Kidney tubule cell (primary cell): ENCODE measurements around the gene OR51D1.

Source experiments
- DNase-seq: peaks from one replicate; pipeline ENCODE4 v3.0.0-alpha.2; 2018; ENCODE audit warnings: low spot score

The OR51D1 gene

GRCh38 chr11:4645974-4646373, 8.7 kb downstream of the OR51D1 start:
- DNase-seq: no peak

GRCh38 chr11:4647766-4648165, 10.5 kb downstream of the OR51D1 start:
- no peak for DNase-seq

- no peak for DNase-seq
Measured at GRCh38 chr11:4654635-4655369, 17.5 kb downstream of the OR51D1 start.

DNA sequence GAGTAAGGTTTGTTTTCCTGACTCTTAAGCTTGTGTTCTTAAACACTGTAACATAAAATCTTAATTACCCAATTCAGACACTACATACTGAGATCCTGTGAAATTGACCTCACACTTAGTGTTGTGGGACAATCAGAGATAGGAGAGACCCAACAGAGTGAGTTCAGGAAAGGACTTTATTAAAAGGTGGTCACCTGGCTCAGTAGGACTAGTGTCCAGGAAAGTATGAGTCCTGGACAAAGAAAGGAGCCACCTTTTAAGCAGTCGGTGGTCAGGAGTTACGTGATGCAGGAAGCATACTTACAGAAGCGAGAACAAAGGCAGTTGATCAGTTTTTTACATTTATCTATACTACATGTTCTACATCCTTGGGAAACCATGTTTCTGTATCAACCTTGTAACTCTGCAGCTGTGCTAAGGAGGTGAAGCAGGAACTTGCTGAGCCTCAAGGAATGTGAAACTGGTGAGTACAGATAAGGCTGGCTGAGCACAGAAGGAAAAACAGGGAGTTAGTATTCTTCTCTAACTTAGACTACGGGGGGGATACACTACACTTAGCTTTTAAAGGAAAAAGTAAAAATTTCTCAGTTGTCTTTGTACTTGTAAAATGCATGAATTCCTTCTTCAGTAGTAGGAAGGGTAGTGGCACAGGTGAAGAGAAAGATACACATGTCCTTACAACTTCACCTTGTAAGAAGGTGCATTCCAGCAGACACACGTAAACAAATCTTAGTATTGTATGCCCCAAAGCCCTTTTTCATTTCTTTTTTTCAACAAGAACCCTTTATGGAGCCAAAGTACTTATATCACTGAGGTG, 21.6 kb downstream of the OR51D1 start:
- peak; percentile 50 for DNase-seq

DNA sequence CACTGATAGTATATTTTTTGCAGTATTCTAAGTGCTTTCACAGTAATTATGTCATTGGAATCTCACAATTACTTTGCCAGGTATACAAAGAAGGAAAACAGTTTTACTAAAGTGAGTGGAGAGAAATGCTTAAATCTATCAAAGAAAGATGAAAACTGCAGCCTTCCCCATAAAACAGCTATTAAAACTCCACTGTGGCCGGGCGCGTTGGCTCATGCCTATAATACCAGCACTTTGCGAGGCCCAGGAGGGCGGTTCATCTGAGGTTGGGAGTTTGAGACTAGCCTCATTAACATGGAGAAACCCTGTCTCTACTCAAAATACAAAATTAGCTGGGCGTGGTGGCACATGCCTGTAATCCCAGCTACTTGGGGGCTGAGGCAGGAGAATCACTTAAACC, 25.6 kb downstream of the OR51D1 start:
- no peak for DNase-seq

DNA sequence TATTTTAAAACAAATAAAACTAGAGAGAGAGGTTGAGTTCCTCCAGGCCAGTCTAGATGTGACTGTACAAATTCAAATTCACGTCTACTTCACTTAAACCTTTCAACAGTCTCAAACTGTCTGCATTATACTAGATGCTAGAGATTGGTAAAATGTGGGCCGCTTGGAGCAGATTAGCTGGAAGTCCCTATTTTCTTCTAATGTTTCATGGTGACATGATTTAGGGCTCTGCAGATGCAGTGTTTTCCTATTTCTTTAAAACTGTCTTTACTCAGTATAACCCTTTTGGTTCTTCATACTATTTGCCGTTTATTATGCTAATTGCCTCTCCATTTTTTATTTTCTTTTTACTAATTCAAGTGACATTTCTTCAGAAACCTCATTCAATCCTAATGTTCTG, 26.9 kb downstream of the OR51D1 start:
- DNase-seq: no peak

- DNase-seq: no peak
Measured at GRCh38 chr11:4664786-4665185, 27.5 kb downstream of the OR51D1 start.

GRCh38 chr11:4665424-4665823, 28.1 kb downstream of the OR51D1 start:
- DNase-seq: peak; percentile 8

DNA sequence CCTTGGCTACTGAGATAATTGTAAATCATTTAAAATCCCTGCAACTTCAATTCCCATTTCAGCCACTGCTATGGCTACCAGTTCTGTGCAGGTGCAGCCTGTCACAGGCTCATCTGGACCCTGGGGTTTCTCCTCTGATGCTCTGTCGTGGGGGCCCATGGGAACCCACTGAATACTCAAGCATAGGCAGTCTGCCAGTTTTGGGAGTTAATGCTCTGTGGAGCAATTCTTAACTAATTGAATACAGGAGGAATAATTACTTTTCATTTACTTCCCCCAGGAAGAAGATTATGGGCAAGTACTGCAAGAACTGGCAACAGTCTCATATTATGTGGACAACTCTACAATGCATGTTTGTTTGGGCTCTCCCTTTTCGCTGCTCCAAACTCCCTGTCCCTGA, 34.5 kb downstream of the OR51D1 start:
- DNase-seq: no peak

- peak; percentile 41 for DNase-seq
Measured at GRCh38 chr11:4672470-4672869, 35.2 kb downstream of the OR51D1 start.

DNA sequence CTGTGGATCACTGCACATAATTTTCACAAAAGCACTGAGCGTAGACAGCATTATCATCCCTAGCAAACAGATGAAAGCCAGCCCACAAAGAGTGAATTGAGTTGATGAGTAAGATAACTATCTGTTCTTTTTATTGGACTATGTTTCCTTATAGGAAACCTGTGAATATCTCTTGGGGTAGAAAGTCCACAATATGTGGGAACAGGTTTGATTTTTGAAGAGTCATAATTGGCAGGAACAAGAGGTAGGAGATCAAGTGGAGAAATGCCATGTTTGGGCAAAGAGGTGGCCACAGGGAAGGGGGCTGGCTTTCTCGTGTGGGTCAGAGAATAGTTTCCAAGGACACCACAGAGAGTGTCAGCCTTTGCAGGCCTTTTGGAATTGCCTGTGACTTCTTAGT, 36.5 kb downstream of the OR51D1 start:
- no peak for DNase-seq

- DNase-seq: no peak
Measured at GRCh38 chr11:4677948-4678347, 40.7 kb downstream of the OR51D1 start.

GRCh38 chr11:4680341-4680740, 43.1 kb downstream of the OR51D1 start:
- no peak for DNase-seq

GRCh38 chr11:4682623-4683419, 45.5 kb downstream of the OR51D1 start:
- DNase-seq: peak; percentile 45

GRCh38 chr11:4684631-4685285, 47.5 kb downstream of the OR51D1 start:
- no peak for DNase-seq
